ENCODE measurements around the gene NEB.
"Not testable (repeated sequence)": the region's sequence is repeated elsewhere in the genome, so short reads cannot be mapped to it uniquely, and the experiment has no call there.

The NEB gene

DNA sequence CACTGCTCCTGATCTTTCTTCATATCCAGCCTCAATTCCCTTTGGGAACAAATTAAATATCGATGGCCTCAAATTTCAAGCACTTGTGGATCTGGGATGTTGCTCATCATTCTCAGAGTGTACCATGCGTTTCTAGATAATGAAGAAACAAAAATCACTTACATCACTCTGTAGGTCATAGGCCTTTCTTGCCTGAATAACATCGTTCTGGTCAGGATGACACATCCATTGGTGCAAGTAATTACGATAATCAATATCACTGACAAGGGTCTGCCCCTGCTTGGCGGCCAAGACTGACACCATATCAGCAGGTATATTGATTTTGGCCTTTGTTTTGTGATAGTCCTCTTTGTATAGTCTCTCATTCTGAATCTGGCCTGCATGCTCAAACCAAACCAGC is 167.3 kb downstream of the NEB start:
- H3K4me3 ChIP-seq (ENCODE audit: low read depth, low read length), result no peak overlapping the region

GRCh38 chr2:151562398-151562797 is 171.9 kb downstream of the NEB start:
- no peak overlapping the region for H3K4me3 ChIP-seq (ENCODE audit: low read depth, low read length)

DNA sequence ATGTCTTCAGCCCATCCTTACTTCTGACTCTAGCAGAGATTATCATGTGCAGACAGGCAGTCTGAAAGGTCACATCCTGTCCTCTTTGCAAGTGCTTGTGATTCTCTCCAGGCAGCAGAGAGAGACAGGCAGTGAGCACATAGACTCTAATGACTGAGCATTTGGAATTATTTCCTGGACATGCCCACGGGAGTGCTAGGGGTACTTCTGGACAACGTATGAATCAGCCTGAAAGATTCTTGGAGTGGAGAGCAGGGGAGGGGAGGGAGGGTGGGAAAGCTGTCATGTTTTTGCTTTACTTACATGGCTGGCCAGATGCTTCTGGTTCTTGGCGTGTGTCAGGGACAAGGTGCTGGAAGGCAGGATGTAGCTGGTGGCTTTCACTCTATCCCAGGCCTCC is 174.0 kb downstream of the NEB start:
- H3K4me3 ChIP-seq (ENCODE audit: low read depth, low read length), result no peak overlapping the region

GRCh38 chr2:151559431-151559830 is 174.8 kb downstream of the NEB start:
- H3K4me3 ChIP-seq (ENCODE audit: low read depth, low read length), result not testable (repeated sequence)

DNA sequence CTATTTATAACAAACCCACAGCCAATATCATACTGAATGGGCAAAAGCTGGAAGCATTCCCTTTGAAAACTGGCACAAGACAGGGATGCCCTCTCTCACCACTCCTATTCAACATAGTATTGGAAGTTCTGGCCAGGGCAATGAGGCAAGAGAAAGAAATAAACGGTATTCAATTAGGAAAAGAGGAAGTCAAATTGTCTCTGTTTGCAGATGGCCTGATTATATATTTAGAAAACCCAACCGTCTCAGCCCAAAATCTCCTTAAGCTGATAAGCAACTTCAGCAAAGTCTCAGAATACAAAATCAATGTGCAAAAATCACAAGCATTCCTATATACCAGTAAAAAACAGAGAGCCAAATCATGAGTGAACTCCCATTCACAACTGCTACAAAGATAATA is 176.4 kb downstream of the NEB start:
- H3K4me3 ChIP-seq (ENCODE audit: low read depth, low read length), result not testable (repeated sequence)

DNA sequence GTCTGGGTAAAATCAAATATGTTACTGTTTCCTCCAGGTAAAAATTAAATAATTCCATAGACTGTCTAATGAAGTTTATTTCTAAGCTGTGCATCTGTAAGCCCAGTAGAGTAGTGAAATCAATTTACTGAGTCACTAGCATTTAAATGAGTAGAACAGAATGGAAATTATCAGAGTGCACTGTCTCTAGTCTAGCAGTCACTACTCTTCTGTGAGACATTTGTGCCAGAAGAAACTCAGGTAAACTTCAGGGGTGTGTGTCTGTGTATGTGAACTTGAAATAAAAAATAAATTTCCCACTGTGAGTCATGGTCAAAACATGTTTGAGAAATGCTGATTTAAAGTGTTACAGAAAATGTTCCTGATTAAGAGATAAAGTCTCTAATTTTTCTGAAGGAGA is 178.2 kb downstream of the NEB start:
- no peak overlapping the region for H3K4me3 ChIP-seq (ENCODE audit: low read depth, low read length)

DNA sequence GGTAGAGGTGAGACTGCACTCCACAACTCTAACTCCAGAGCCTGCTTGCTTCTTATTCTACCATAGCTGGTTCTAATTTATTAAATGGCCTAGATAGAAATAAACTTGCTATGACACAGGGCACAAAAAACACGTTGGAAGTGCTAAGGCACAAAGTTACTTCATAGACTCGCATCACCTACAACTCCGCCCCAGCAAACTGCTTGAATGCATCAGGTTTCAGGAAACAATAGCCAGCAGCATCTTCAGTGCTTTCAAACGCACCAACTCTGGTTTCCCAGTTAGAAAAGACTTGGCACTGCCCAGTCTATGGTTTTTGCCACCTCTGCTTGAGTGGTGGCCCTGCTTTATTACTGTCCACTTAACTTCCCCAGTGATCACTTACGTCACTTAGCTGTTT is 182.0 kb downstream of the NEB start:
- H3K4me3 ChIP-seq (ENCODE audit: low read depth, low read length), result no peak overlapping the region

DNA sequence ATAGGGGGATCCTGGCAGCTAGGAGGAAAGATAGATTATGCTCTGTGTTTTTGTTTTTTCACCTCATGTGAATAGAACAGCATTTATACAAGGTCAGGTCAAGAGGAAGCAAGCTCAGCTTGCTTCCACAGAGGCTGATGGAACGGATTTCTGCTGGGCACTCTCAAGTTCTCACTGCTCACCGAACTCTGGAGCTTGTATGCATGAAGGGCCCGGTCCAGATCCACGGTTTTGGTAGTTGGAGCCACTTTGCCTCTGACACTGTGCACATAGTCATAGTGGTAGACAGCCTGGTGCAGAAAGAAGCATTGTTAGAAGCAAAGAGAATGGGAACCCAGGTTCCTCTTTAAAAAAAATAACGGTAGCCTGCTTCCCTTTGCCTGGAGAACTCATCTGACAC is 182.7 kb downstream of the NEB start:
- H3K4me3 ChIP-seq (ENCODE audit: low read depth, low read length), result no peak overlapping the region

DNA sequence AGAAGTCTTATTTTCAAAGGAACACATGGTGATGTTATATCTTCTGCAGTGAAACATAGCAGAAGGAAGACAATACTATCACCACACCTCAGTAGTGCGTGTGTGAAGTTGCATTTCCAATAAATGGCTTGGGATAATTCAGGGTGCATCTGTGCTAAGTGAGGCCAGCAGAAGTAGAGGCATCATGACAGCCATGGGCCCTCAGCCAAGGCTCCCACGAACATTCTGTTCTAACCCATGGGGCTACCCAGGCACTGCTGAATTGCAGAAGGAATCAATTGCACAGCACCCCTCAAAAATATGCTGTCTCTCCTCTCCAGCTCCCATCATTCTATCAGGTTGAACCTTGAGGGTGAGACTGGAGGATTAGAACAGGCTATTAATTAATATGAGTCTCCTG is 185.1 kb downstream of the NEB start:
- H3K4me3 ChIP-seq (ENCODE audit: low read depth, low read length), result no peak overlapping the region

DNA sequence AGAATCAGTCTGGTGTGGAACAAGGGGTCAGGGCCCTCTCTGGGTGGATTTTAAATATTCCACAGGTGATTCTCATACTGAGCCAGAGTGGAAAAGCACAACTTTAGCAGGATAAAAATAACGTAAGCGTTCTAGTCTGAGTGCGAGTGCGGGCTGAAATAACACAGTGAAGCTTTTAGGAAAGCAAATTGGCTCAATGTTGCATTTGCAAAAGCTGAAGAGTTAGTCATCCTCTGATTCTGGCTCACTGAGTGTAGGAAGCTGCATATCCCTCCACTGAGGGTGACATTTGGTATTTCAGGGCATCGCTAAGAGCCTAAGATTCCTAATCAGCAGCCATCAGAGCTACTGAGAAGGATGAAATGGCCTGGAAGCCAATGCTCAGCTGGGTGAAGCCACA is 189.8 kb downstream of the NEB start:
- H3K4me3 ChIP-seq (ENCODE audit: low read depth, low read length), result no peak overlapping the region

DNA sequence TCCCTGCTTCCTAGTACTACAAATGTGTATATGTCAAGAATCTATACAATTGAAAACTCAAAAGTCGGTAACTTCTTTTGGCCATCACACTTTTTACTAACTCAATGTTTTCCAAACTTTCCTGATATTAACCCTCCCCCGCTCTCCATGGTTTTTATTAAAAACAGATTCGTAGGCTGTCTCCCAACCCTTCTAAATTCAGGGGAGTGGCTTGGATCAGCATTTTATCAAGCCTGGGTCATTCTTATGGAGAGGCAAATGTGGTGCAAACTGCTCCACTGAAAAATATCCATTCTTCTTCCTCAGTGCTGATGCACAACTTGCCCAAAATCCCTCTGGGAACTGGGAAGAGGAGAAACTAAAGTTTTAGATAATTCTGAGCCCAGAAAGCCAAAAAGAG is 190.4 kb downstream of the NEB start:
- no peak overlapping the region for H3K4me3 ChIP-seq (ENCODE audit: low read depth, low read length)

GRCh38 chr2:151534001-151534400 is 200.3 kb downstream of the NEB start:
- no peak overlapping the region for H3K4me3 ChIP-seq (ENCODE audit: low read depth, low read length)

DNA sequence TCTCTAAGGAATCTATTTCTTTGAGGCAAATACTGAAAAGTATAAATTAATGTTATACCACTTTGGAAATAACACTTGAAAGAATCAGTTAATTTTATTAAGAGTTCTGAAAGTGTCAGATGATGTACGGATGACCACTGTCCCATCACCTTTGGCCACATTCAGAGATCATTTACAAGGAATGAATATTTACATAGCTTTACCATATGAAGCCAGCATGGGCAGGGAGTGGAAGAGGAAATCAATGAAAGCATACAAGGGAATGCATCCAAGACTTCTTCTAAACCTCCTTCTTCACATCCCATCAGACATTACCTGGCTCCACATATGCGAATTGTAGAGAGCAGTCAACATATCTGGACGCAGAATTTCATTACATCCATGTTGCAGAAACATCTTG is 201.1 kb downstream of the NEB start:
- H3K4me3 ChIP-seq (ENCODE audit: low read depth, low read length), result no peak overlapping the region

DNA sequence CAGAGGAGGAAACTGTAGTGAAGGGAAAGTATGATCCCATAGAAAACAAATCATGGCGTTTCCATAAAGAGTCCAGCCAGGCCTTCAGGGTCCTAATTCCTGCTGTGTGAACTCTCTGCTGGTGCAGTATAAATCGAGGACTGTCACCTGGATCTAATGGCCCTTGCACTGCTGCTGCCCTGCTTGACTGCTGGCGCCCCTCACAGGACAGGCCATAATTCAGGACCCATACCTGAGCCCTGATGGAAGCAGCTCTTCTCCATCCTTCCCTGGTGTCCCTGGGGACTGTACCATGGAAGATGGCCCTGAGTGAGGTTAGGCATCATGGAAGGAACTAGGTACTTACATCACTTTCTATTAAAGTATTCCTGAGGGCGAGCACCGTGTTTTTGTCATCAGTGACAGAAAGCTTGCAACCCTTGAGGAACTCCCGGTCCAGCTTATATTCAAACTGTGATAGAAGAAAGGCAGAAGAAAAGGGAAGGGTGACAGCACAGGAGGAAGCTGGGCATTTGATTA is 207.6 kb downstream of the NEB start:
- H3K4me3 ChIP-seq (ENCODE audit: low read depth, low read length), result no peak overlapping the region

DNA sequence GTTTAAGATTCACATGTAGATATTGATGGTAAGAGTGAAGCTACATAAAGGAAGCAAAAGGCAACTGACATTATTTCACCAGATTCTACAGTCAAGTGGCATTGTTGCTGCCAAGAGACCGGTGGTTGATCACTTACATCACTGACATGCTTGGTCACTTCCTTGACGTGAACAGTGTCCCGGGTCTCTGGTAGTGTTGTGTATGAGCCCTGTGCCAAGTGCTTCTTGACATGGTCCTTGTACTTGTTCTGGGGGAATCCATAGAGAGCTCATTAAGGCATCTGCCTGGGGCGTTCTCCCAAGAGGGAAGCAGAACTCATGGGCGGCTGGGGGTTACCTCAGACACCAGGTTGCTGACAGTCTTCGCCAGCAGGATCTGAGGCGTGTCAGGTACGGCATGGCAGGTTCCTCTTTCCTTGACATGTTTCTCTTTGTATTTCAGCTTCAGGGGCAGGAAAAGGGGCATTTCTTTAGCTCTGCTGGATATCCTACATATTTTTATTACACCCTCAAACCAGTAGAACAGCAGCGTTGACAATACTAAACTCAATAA is 208.4 kb downstream of the NEB start:
- H3K4me3 ChIP-seq (ENCODE audit: low read depth, low read length), result no peak overlapping the region

- no peak overlapping the region for H3K4me3 ChIP-seq (ENCODE audit: low read depth, low read length)
These were observed 210.4 kb downstream of the NEB start for GRCh38 chr2:151523850-151524249.

- no peak overlapping the region for H3K4me3 ChIP-seq (ENCODE audit: low read depth, low read length)
These were observed 211.7 kb downstream of the NEB start for GRCh38 chr2:151522556-151522955.

DNA sequence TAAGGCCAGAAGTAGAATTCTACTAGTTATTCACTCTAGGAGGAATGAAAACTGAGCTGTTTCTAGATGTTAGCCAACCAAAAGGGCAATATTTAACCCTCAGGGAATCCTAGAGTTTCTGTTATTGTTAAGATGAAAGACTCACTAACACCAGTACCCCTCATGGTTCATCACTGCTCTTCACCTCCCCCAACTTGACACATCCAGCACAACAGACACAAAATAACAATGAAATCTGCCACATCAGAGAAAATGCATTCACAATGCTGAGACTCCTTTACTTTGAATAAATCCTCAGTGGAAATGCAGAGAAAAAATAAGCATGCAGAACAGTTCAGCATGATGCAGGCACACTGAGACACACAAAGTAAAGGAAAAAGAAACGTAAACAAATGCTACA is 213.3 kb downstream of the NEB start:
- no peak overlapping the region for H3K4me3 ChIP-seq (ENCODE audit: low read depth, low read length)

GRCh38 chr2:151518802-151519201 is 215.5 kb downstream of the NEB start:
- no peak overlapping the region for H3K4me3 ChIP-seq (ENCODE audit: low read depth, low read length)

DNA sequence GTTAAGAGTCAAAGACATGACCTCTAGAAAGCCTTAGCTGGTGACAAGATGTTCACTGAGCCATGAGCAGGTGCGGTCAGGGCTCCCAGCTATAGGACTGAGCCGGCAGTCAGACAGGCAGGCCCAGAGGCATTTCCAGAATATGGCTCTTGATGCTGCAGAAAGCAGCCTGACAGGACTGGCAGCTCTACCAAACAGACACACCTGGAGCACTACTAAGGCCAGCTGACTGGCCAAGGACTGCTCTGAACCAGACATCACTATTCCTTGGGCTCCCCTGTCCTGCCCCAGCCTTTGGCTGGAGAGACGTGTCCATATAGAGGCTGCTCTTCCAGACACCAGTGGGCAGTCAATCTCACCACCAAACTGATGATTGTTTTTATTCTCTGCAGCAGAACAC is 225.8 kb downstream of the NEB start:
- no peak overlapping the region for H3K4me3 ChIP-seq (ENCODE audit: low read depth, low read length)

GRCh38 chr2:151506170-151506569 is 228.1 kb downstream of the NEB start:
- no peak overlapping the region for H3K4me3 ChIP-seq (ENCODE audit: low read depth, low read length)

- no peak overlapping the region for H3K4me3 ChIP-seq (ENCODE audit: low read depth, low read length)
These were observed 236.1 kb downstream of the NEB start for GRCh38 chr2:151498178-151498577.

DNA sequence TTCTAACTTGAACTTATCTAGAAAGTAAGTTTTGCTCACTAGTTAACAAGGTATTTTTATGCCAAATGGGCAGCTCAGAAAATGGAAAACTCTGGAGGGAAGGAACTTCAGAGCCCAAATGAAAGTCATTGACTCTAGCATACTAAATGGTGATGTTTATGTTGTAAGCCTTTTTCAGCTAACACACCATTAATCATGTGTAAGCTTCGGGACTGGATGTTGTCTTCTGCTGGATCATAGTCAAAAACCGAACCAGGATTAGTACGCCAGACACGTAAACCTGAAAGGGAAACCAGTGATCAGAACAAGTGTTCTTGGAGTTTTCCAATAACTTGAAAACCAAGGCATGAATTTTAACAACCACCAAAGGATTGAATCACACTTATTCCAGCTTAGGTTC is 242.8 kb downstream of the NEB start:
- H3K4me3 ChIP-seq (ENCODE audit: low read depth, low read length), result no peak overlapping the region

GRCh38 chr2:151490276-151490675 is 244.0 kb downstream of the NEB start:
- H3K4me3 ChIP-seq (ENCODE audit: low read depth, low read length), result no peak overlapping the region
